Upper lobe of right lung (tissue), 1 donor: Measurements from ENCODE around the gene MTFMT. TPM values are rescaled to one million over a fixed set of nuclear protein-coding genes. Genes with fewer than 3 reads are reported as not detected.

Experiments used
- ATAC-seq: fragments of 200-7000 bp; cut with Tn5 transposase; one replicate; pipeline ENCODE4 v1.9.1; 2020; ENCODE audit warnings: mild to moderate bottlenecking, moderate library complexity
- DNase-seq: peaks from one replicate; pipeline ENCODE4 v3.0.0-alpha.2; 2020
- H3K27ac ChIP-seq: fragments of 200-600 bp; one replicate; pipeline ENCODE4 v1.8.0; 2022
- H3K27me3 ChIP-seq: fragments of 200-600 bp; one replicate; pipeline ENCODE4 v1.8.0; 2022; ENCODE audit warnings: mild to moderate bottlenecking
- H3K36me3 ChIP-seq: fragments of 200-600 bp; one replicate; pipeline ENCODE4 v1.8.0; 2022
- H3K4me1 ChIP-seq: fragments of 200-600 bp; one replicate; pipeline ENCODE4 v1.8.0; 2022
- H3K4me3 ChIP-seq: fragments of 200-600 bp; one replicate; pipeline ENCODE4 v1.8.0; 2022; ENCODE audit warnings: mild to moderate bottlenecking
- H3K9me3 ChIP-seq: fragments of 200-600 bp; one replicate; pipeline ENCODE4 v1.8.0; 2022
- CTCF ChIP-seq: fragments of 200-600 bp; IDR thresholded peaks from one replicate; pipeline ENCODE4 v1.8.0; 2022; ENCODE audit warnings: antibody characterized with exemption
- intact Hi-C: fragments of 100-400 bp; cut with DNase I; formaldehyde crosslinking; loops from one replicate; pipeline ENCODE4 v1.11.0; 2022
- total RNA-seq: library from RNA; stranded (reverse); fragmentation: NEBNext Ultra II Directional; extraction: Animal tissue kit (Norgen Biotek cat#: 25700); gene quantifications from one replicate; pipeline ENCODE4 v1.2.1, GENCODE V29; 2021
- donor health status: DM: no; HTN: yes; CAD: no; lungs with severe emphysema.

The MTFMT gene
- total RNA-seq, 1 donor from 2014 or later = 13.7 TPM

- ATAC-seq (peak; percentile 90), DNase-seq (peak; percentile 84)
- intact Hi-C loops = no loop called here
These were observed 25.1 kb upstream of the MTFMT start for GRCh38 chr15:65054333-65055200.

GRCh38 chr15:65052956-65053355, 23.5 kb upstream of the MTFMT start:
- no peak for TF ChIP-seq CTCF
- Histone ChIP-seq H3K36me3 (peaks cover 6% of the 10 kb centered on the region), H3K27me3 (no peaks in the 10 kb centered on the region), H3K4me1 (peaks cover 23% of the 10 kb centered on the region), H3K27ac (no peak overlapping the region), H3K9me3 (no peaks in the 10 kb centered on the region), H3K4me3 (no peak overlapping the region)
- DNase-seq (no peak), ATAC-seq (no peak)
- intact Hi-C loops = no loop called here

More at GRCh38 chr15:65054333-65055200, 25.1 kb upstream of the MTFMT start:
- Histone ChIP-seq H3K36me3 (peaks cover 6% of the 10 kb centered on the region), H3K4me1 (peaks cover 18% of the 10 kb centered on the region), H3K27ac (peak overlapping the region; percentile 55), H3K9me3 (no peaks in the 10 kb centered on the region), H3K27me3 (no peaks in the 10 kb centered on the region), H3K4me3 (no peak overlapping the region)
- TF ChIP-seq CTCF = peak; percentile 91

- no peaks in the 10 kb centered on the region for H3K36me3 ChIP-seq
These were observed 21.8 kb upstream of the MTFMT start for GRCh38 chr15:65051266-65051665.

GRCh38 chr15:65050270-65050669, 20.8 kb upstream of the MTFMT start:
- intact Hi-C loops = no loop called here
- Histone ChIP-seq H3K36me3 (no peaks in the 10 kb centered on the region), H3K4me1 (peaks cover 23% of the 10 kb centered on the region), H3K27me3 (no peaks in the 10 kb centered on the region), H3K9me3 (no peaks in the 10 kb centered on the region), H3K4me3 (no peak overlapping the region), H3K27ac (no peak overlapping the region)
- no peak for TF ChIP-seq CTCF
- no peak for ATAC-seq
- DNase-seq = no peak

More at GRCh38 chr15:65051266-65051665, 21.8 kb upstream of the MTFMT start:
- DNase-seq (no peak), ATAC-seq (no peak)
- no peak for TF ChIP-seq CTCF
- no peaks in the 10 kb centered on the region for H3K27me3 ChIP-seq
- no peak overlapping the region for H3K4me3 ChIP-seq
- no peaks in the 10 kb centered on the region for H3K9me3 ChIP-seq
- intact Hi-C loops = no loop called here
- H3K4me1 ChIP-seq = peaks cover 23% of the 10 kb centered on the region
- no peak overlapping the region for H3K27ac ChIP-seq

- DNase-seq (peak; percentile 93), ATAC-seq (peak; percentile 86)
- no peaks in the 10 kb centered on the region for H3K36me3 ChIP-seq
- intact Hi-C loops = no loop called here
- peaks cover 22% of the 10 kb centered on the region for H3K4me1 ChIP-seq
- H3K27me3 ChIP-seq = no peaks in the 10 kb centered on the region
- no peaks in the 10 kb centered on the region for H3K9me3 ChIP-seq
- peak overlapping the region; percentile 26 for H3K4me3 ChIP-seq
- H3K27ac ChIP-seq = no peak overlapping the region
- TF ChIP-seq CTCF = no peak
These were observed 20.0 kb upstream of the MTFMT start for GRCh38 chr15:65049418-65049840.
